HCT116 (cell line): ENCODE measurements around the gene TEDC1. TPM values are rescaled to one million over a fixed set of nuclear protein-coding genes. Genes with fewer than 3 reads are reported as not detected.
A peak's percentile ranks its signal among the peaks of the same experiment; 100 is the strongest.

ENCODE experiments used
- ATAC-seq: fragments of 200-7000 bp; cut with Tn5 transposase; 2 replicates; pipeline ENCODE4 v1.9.1; 2020; ENCODE audit warnings: mild to moderate bottlenecking, moderate library complexity
- BruUV-seq: library from RNA; stranded (reverse); fragments of 400-500 nt; replicated peaks from 2 replicates; lab custom pipeline; 2021; lab: Mats Ljungman, UMichigan
- CTCF ChIA-PET: fragments of 300-600 bp; sonication (Branson Sonifier 250); formaldehyde crosslinking; loops from one replicate; lab custom pipeline; 2021; ENCODE audit warnings: antibody characterized with exemption; lab: Charles Lee
- POLR2A ChIA-PET: fragments of 300-600, 350-600 bp; sonication (Branson Sonifier 250); formaldehyde crosslinking; loops from one replicate; lab custom pipeline; 2021; ENCODE audit warnings: antibody characterized with exemption; lab: Charles Lee
- RAD21 ChIA-PET, 2 experiments: fragments of 300-600 bp; sonication (Branson Sonifier 250); formaldehyde crosslinking; loops; one replicate each; lab custom pipeline; 2023; ENCODE audit warnings: low total read pairs in 2 of 2; ENCODE audit not compliant: uncharacterized antibody in 2 of 2, unreplicated experiment in 2 of 2, low non-redundant PET in 1 of 2; lab: Charles Lee
- DNase-seq: peaks from one replicate; pipeline ENCODE4 v3.0.0-alpha.2; 2010; ENCODE audit warnings: low read depth, low spot score
- H2AFZ ChIP-seq: fragments of 200-600 bp; shearing (Covaris generic), sonication (generic); 2 replicates; pipeline ENCODE4 v1.6.1; 2017; ENCODE audit warnings: low read depth, mixed run types, mixed read lengths, antibody characterized with exemption, low read length; ENCODE audit not compliant: poor library complexity, severe bottlenecking
- H3K27ac ChIP-seq: 2 replicates; pipeline ENCODE4 v1.5.1; 2012; ENCODE audit warnings: low read depth, low read length
- H3K27me3 ChIP-seq: fragments of 200-600 bp; sonication (generic); 2 replicates; pipeline ENCODE4 v1.6.1; 2016; ENCODE audit warnings: mixed run types, low read length, mixed read lengths; ENCODE audit not compliant: insufficient read depth
- H3K36me3 ChIP-seq, 2 experiments: fragments of 200-500 bp in 1 of 2; fragments of 200-600 bp in 1 of 2; sonication (Bioruptor generic) in 1 of 2; sonication (generic) in 1 of 2; 2 replicates each; pipeline versions ENCODE4 v1.5.1 to v1.6.1; 2014 to 2016; ENCODE audit warnings: low read length in 2 of 2, inconsistent platforms in 1 of 2, mixed read lengths in 1 of 2, mixed run types in 1 of 2; ENCODE audit not compliant: insufficient read depth in 2 of 2, control insufficient read depth in 1 of 2
- H3K4me1 ChIP-seq, 2 experiments: fragments of 200-600 bp in 1 of 2; sonication (generic) in 1 of 2; 2 replicates each; pipeline versions ENCODE4 v1.5.1 to v1.6.1; 2012 to 2017; ENCODE audit warnings: low read length in 2 of 2, inconsistent platforms in 1 of 2, mild to moderate bottlenecking in 1 of 2, mixed read lengths in 1 of 2, mixed run types in 1 of 2, moderate library complexity in 1 of 2; ENCODE audit not compliant: insufficient read depth in 2 of 2, control insufficient read depth in 1 of 2
- H3K4me2 ChIP-seq: fragments of 200-600 bp; sonication (generic); 2 replicates; pipeline ENCODE4 v1.6.1; 2017; ENCODE audit warnings: mixed run types, low read length, mixed read lengths
- H3K4me3 ChIP-seq, 2 experiments: fragments of 200-600 bp in 1 of 2; sonication (generic) in 1 of 2; replicated peaks in 1 of 2; 2 replicates each; pipeline ENCODE4 v1.5.1; 2011 to 2016; ENCODE audit warnings: low read length in 2 of 2, control low read depth in 1 of 2, low read depth in 1 of 2, mild to moderate bottlenecking in 1 of 2, mixed read lengths in 1 of 2, mixed run types in 1 of 2
- H3K79me2 ChIP-seq: fragments of 200-600 bp; sonication (generic); 2 replicates; pipeline ENCODE4 v1.6.1; 2017; ENCODE audit warnings: mild to moderate bottlenecking, mixed run types, low read length, moderate library complexity, mixed read lengths; ENCODE audit not compliant: insufficient read depth
- H3K9ac ChIP-seq: fragments of 200-600 bp; sonication (generic); 2 replicates; pipeline ENCODE4 v1.6.1; 2016; ENCODE audit warnings: low read length, mixed read lengths
- H3K9me2 ChIP-seq: fragments of 200-600 bp; sonication (generic), shearing (Covaris generic); 2 replicates; pipeline ENCODE4 v1.6.1; 2017; ENCODE audit warnings: mixed run types, mild to moderate bottlenecking, moderate library complexity; ENCODE audit not compliant: insufficient read depth
- H3K9me3 ChIP-seq, 2 experiments: fragments of 200-500 bp in 1 of 2; fragments of 200-600 bp in 1 of 2; sonication (Bioruptor generic) in 1 of 2; sonication (generic) in 1 of 2; 2 replicates each; pipeline ENCODE4 v1.6.1; 2014 to 2017; ENCODE audit warnings: low read length in 2 of 2, mixed read lengths in 2 of 2, inconsistent platforms in 1 of 2, low read depth in 1 of 2, mild to moderate bottlenecking in 1 of 2, mixed run types in 1 of 2, moderate library complexity in 1 of 2; ENCODE audit not compliant: control insufficient read depth in 1 of 2, insufficient read depth in 1 of 2
- H4K20me1 ChIP-seq: fragments of 200-600 bp; sonication (generic), shearing (Covaris generic); 2 replicates; pipeline ENCODE4 v1.6.1; 2017; ENCODE audit warnings: mixed run types, mild to moderate bottlenecking, moderate library complexity; ENCODE audit not compliant: insufficient read depth
- EZH2phosphoT487 ChIP-seq: fragments of 200-600 bp; IDR thresholded peaks from 2 replicates; pipeline ENCODE4 v1.6.1; 2018; ENCODE audit warnings: antibody characterized with exemption, borderline replicate concordance
- POLR2AphosphoS5 ChIP-seq: IDR thresholded peaks from 2 replicates; pipeline ENCODE4 v1.6.1; 2011; ENCODE audit warnings: mild to moderate bottlenecking, low read depth, low read length, moderate library complexity
- SP1 ChIP-seq: IDR thresholded peaks from 2 replicates; pipeline ENCODE4 v1.6.1; 2012; ENCODE audit warnings: low read depth
- TCF7L2 ChIP-seq: IDR thresholded peaks from 2 replicates; pipeline ENCODE4 v1.7.0; 2011; ENCODE audit warnings: borderline replicate concordance, inconsistent platforms; ENCODE audit not compliant: insufficient read depth, insufficient read length; ENCODE audit errors: extremely low read depth
- intact Hi-C: fragments of 100-400 bp; cut with micrococcal nuclease; formaldehyde crosslinking; loops from 2 replicates; pipeline ENCODE4 v1.10.0; 2022
- total RNA-seq: library from RNA; stranded (reverse); gene quantifications from one replicate; pipeline ENCODE4 v1.2.1, GENCODE V29; 2021; ENCODE audit not compliant: unreplicated experiment
- TF ChIP-seq, protein P1 (sequence below): IDR thresholded peaks from 2 replicates; pipeline ENCODE4 v1.6.1; 2011; ENCODE audit warnings: mild to moderate bottlenecking, low read length, moderate library complexity; ENCODE audit not compliant: insufficient replicate concordance; ENCODE audit errors: extremely low read depth

TEDC1 gene
- total RNA-seq, 1 experiment from 2014 or later, result 40.4 TPM

DNA sequence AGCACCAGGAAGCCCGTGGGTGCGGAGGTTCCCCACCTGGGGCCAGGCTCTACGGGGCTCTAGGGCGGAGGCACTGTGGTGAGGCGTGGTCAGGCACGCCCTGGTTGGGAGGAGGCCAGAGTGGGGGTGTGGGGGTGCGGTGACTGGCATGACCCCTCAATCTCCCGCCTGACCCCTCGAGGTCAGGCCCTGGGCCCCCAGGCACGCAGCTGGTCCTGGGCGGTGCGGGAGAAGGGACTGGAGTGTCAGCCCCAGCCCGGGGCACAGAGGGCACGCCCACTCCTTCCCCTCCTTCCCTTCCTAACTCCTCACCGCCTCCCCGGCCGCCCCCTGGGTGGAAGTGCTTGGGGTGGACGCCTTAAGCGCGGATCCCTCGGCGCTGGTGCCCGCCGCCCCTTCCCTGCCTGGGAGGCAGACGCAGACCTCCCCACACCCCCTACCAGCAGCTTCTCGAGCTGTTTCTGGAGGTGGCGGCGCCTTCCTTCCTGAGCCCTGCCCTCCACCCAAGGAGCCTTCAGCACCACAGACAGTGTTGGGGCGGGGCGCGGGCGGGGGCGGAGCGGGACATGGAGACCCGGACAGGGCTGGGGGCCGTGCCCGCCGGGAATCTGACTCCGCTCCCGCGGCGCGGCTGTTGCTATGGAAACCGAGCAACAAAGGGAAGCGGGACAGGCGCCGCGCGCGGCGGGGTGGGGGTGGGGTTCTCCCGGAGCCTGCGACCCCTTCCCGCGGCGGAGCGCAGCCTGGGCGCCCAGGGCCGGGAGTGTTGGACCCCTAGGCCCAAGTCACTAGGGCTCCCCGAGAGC is 17.2 kb upstream of the TEDC1 start:
- RAD21 ChIA-PET, result no interaction called here
- intact Hi-C loops, result no loop called here

More for the DNA sequence above, 17.2 kb upstream of the TEDC1 start:
- Histone ChIP-seq H3K27me3 (no peaks in the 10 kb centered on the region), H4K20me1 (no peaks in the 10 kb centered on the region), H3K79me2 (no peaks in the 10 kb centered on the region)
- POLR2A ChIA-PET, result no interaction called here
- TF ChIP-seq, protein P1, sequence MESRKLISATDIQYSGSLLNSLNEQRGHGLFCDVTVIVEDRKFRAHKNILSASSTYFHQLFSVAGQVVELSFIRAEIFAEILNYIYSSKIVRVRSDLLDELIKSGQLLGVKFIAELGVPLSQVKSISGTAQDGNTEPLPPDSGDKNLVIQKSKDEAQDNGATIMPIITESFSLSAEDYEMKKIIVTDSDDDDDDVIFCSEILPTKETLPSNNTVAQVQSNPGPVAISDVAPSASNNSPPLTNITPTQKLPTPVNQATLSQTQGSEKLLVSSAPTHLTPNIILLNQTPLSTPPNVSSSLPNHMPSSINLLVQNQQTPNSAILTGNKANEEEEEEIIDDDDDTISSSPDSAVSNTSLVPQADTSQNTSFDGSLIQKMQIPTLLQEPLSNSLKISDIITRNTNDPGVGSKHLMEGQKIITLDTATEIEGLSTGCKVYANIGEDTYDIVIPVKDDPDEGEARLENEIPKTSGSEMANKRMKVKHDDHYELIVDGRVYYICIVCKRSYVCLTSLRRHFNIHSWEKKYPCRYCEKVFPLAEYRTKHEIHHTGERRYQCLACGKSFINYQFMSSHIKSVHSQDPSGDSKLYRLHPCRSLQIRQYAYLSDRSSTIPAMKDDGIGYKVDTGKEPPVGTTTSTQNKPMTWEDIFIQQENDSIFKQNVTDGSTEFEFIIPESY, result no peak
- TF ChIP-seq POLR2AphosphoS5, result 0 out of 2 replicates have a peak, but pooled peaks have one; percentile 6
- peak; percentile 81 for TF ChIP-seq TCF7L2
- TF ChIP-seq EZH2phosphoT487, result no peak
- no peak for TF ChIP-seq SP1
- TF ChIP-seq, all 23 proteins: peak for 2
- H3K9me2 ChIP-seq, result no peaks in the 10 kb centered on the region
- no peaks in the 10 kb centered on the region for H3K9me3 ChIP-seq
- CTCF ChIA-PET, result interaction anchor here (1.0 to 4.7 kb wide), 2 partner anchors 8 to 16 kb away, joined by 3 to 20 read pairs; no protein-coding TSS in a partner anchor
- ATAC-seq, result peak; percentile 80
- no TSS peak for BruUV-seq
- H2AFZ ChIP-seq, result no peak overlapping the region
- H3K27ac ChIP-seq, result peak overlapping the region; percentile 83
- H3K4me1 ChIP-seq, result peaks cover 21 to 27% of the 10 kb centered on the region in 2 experiments
- H3K36me3 ChIP-seq, result no peaks in the 10 kb centered on the region; a peak in 1 of 4 replicates
- H3K4me2 ChIP-seq, result peak overlapping the region; percentile 97
- peak; percentile 66 for DNase-seq
- H3K9ac ChIP-seq, result peak overlapping the region; percentile 63
- H3K4me3 ChIP-seq, result peak overlapping the region; percentile 43 to 59
